HG03097 (cell line): ENCODE measurements around the gene TTC39C.
"Not testable (repeated sequence)": the region's sequence is repeated elsewhere in the genome, so short reads cannot be mapped to it uniquely, and the experiment has no call there.

Experiments
- ATAC-seq: cut with Tn5 transposase; IDR thresholded peaks from one replicate; pipeline ENCODE4 v1.9.1; 2021; ENCODE audit not compliant: unreplicated experiment, low FRiP score

Gene TTC39C

GRCh38 chr18:24118750-24119577, 104.4 kb downstream of the TTC39C start:
- ATAC-seq = peak; percentile 53

DNA sequence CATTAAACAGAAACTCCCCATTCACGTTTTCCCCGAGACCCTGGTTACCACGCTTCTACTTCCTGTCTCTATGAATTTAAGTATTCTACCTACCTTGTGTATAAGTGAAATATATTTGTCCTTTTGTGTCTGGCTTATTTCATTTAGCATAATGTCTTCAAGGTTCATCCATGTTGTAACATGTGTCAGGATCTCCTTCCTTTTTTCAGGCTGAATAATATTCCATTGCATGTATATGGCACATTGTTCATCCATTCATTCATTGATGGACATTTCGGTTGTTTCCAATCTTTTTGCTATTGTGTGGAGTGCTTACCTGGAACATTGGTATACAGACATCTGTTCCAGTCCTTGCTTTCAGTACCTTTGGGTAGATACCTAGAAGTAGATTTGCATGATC, 106.1 kb downstream of the TTC39C start:
- ATAC-seq = no peak

DNA sequence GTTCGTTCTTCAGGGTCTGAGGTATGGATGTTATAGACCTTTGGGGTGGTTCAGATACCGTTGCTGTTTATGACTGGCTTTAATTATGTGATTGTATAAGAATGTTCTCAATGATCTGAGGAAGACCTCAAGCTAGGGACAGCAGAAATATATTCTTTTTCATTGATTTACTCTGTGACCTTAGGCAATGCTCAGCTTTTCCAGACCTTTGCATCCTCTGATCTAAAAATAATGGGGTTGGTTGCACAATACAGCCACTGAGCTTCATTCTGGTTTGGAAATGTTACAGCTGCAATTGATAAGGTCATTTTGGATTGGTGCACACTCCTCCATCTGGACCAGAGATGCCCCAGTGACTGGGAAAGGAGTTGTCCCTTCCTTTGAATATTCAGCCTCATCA, 107.1 kb downstream of the TTC39C start:
- no peak for ATAC-seq

GRCh38 chr18:24126155-24126961, 111.8 kb downstream of the TTC39C start:
- ATAC-seq = no peak

- ATAC-seq = no peak
These were observed 113.2 kb downstream of the TTC39C start for GRCh38 chr18:24127735-24128134.

DNA sequence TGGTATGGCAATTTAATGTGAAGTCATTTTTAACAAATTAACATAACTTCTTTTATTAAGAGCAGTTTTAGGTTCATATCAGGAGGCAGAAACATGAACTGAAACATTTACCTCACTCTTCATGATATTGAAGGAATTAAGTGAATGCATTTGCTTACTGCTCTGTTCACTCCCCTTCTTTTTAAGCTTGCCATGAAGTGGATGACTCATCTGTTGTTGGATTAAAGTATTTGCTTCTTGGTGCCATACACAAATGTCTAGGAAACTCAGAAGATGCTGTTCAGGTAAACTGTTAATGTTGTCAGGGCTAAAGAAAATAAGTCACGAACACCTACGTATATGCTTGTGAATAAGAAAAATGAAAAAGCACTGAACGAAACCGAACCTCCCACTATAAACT, 114.1 kb downstream of the TTC39C start:
- no peak for ATAC-seq

DNA sequence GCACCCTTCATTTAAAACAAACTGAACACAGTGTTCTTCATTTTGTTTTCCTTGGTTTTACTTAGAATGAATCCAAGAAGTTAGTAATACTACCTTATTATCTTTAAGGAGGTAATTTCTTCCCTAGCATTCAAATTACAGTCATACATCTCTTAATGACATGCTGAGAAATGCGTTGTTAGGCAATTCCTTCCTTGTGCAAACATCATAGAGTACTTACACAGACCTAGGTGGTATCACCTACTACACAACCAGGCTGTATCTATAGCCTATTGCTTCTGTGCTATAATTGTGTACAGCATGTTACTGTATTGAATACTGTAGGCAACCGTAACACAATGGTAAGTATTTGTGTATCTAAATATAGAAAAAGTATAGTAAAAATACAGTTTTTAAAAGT, 115.9 kb downstream of the TTC39C start:
- no peak for ATAC-seq

DNA sequence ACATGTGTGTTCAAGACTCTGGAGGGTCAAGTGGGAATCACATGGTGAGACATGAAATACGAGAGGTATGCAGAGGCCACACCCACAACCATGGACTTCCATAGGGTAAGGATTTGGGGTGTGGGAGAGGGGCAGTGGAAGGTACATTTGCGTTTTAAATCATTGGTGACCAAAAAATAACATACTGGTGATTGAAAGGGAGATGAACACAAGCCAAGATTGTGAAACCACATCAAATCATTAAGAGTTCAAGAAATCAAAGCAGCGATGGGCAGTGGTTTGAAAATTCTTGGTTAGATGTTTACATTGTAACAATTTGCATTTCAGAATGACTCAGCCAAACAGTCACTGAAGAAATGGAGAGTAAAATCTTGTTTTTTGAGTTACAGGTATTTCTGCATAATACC, 122.4 kb downstream of the TTC39C start:
- no peak for ATAC-seq

GRCh38 chr18:24138409-24138788, 123.8 kb downstream of the TTC39C start:
- ATAC-seq = peak; percentile 15

- ATAC-seq = peak; percentile 75
These were observed 124.4 kb downstream of the TTC39C start, which contains the start of gene CABYR for GRCh38 chr18:24138789-24139616. Gene CABYR, plus strand, starts transcription at chr18:24139062. Its CDS starts 4,053 bp downstream, at chr18:24143115.

GRCh38 chr18:24140697-24141096, 126.1 kb downstream of the TTC39C start:
- ATAC-seq = no peak

GRCh38 chr18:24142376-24142775, 127.8 kb downstream of the TTC39C start:
- no peak for ATAC-seq

GRCh38 chr18:24149591-24149990, 135.0 kb downstream of the TTC39C start:
- ATAC-seq = not testable (repeated sequence)

DNA sequence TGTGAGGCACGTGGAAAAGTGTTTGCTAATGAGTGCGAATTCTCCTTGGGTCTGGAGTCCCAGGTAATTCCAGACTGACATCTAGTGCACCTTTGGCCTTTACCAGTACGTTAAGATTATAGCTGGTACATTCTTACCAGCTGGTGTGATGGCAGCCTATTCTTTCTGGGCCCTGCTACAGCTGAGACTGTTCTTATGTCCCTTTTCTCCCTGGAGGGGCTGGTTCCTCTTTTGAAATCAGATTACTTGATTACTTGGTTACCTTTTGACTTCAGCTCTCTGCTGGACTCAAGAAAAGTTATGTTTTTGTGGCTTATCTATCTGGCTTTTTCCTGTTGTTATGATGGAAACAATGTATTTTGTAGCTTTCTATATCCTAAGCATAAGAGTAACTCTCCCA, 138.8 kb downstream of the TTC39C start:
- ATAC-seq = no peak

DNA sequence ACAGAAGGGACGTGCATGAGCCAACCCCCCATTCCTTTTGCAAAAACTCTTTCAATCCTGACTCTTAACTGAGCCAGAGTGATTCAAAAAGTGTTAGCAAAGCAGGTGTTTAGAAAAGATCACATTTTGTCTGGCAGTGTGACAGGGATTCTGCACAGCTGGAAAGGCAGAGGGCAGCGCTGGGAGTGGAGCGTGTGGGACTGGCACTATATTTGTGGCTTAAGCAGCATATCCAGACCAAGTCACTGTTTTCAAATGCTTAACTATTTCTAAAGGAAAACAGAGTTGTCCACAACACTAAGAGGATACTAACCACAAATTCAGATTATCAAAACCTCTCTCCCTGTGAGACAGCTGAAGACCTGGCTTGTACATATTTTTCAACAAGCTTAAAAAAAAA, 143.3 kb downstream of the TTC39C start:
- ATAC-seq = no peak

DNA sequence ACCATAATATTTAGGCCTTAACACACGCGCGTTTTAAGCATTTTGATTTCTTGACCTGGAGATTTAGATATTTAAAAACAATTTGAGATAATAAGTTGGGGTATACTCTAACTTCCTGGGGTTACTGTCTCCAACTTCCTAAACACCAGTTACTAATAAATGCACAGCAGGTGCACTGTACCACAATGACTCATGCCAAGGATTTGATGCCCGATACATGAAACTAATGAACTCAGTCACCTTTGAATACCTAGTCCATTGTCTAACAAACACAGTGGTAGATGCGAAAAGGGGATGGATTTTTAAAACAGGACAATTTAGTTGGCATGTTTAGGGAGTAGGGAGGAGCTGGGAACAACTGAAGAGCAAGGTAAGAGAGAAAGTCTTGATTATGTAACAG, 145.5 kb downstream of the TTC39C start:
- ATAC-seq = no peak

DNA sequence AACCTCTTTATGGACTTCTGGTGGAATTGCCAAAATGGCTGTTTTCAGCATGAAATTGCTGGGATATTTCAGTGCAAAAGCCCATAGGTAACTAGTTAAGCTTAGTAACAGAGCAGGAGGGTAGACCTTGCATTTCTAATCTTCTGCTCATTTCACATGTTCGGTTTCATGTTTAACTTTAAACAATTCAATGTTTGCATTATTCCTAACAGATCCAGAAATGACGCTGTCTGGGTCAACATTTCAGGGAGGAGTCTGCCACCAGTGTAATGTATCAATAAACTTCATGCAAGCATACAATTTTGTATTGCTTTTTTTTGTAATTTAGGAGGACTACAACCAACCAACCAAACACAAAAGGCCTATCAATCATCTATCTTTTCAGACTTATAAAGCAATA, 146.8 kb downstream of the TTC39C start:
- no peak for ATAC-seq

DNA sequence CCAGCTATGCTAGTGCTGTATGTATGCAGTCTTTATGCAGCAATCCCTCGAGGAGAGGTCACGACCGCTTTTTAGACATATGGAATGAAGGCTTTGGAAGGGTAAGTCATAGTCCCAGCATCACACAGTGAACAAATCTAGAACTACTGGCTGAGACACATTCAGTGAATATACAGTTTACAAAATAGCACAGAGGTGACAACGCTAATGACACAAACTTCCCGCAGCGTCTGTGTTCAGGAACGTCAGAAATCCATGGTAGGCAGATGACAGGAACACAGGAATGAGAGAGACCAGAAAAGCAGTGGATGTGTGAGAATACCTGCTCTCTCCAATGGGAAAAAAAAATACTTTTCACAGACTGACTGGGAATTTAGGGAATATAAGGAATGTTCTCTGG, 153.9 kb downstream of the TTC39C start:
- ATAC-seq = no peak

DNA sequence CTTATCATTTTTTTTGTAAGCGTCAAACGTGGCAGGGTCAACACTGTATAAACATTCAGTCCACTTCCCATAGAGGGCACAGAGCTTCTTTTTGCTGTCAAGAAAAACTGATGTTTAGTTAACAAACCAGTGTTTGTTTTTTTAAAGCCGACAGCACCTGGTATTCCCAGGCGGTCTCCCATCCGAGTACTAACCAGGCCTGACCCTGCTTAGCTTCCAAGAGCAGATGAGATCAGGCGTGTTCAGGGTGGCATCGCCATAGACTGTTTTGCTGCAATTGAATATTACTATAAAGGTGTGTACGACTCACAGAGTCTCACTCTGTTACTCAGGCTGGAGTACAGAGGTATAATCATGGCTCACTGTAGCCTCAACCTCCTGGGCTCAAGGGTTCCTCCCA, 155.8 kb downstream of the TTC39C start:
- no peak for ATAC-seq

- ATAC-seq = no peak
These were observed 159.4 kb downstream of the TTC39C start for GRCh38 chr18:24173997-24174396.
